Activated naive CD4-positive, alpha-beta T cell treated with anti-CD3 and anti-CD28 coated beads, Interleukin-2, amount 50 U/mL, for 72 hours (primary cell): ENCODE results near the gene MTNR1A. TPM values are rescaled to one million over a fixed set of nuclear protein-coding genes. Genes with fewer than 3 reads are reported as not detected.

Source experiments
- ATAC-seq, 2 donors: fragments of 150-1000 bp; cut with Tn5 transposase; 2 replicates each; pipeline ENCODE4 v1.10.0; 2021; ENCODE audit warnings: mild to moderate bottlenecking in 2 of 2, moderate library complexity in 2 of 2
- DNase-seq, 2 donors: peaks; one replicate each; pipeline ENCODE4 v3.0.0; 2021 to 2022; ENCODE audit warnings: low spot score in 2 of 2
- H3K27ac Mint-ChIP-seq, 2 donors: one replicate each; pipeline ENCODE4 v1.8.0; 2022; ENCODE audit warnings: mild to moderate bottlenecking in 2 of 2, mixed read lengths in 2 of 2
- H3K36me3 Mint-ChIP-seq, 2 donors: one replicate each; pipeline ENCODE4 v1.8.0; 2022; ENCODE audit warnings: mixed read lengths in 2 of 2
- H3K9me3 Mint-ChIP-seq, 2 donors: one replicate each; pipeline ENCODE4 v1.8.0; 2022; ENCODE audit warnings: mixed read lengths in 2 of 2
- total RNA-seq, 2 donors: library from RNA; stranded (reverse); gene quantifications; one replicate each; pipeline ENCODE4 v1.2.3, GENCODE V29; 2022

The MTNR1A gene
- total RNA-seq, 2 donors from 2014 or later: not detected

DNA sequence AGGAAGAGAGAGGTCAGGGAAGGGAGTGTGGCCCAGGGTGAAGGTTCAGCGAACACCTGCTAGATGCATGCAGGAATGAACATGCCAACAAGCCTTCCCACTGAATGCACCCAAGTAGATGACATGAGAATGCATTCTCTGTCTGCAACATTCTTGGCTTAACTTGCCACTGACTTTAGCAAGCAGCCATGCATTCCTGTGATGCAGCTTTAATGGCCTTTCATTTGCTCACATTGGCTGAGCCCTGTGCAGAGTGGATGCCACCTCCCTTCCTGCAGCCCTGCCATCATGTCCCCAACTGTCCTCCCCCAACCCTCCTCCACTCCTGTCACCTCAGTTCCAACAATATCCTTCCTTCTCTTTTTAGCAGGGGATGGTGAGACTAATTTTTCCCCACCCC lies 25.3 kb upstream of the MTNR1A start:
- no peaks in the 10 kb centered on the region for H3K36me3 Mint-ChIP-seq
- ATAC-seq (no peak), DNase-seq (no peak)
- H3K27ac Mint-ChIP-seq: no peak overlapping the region
- peaks cover 5% of the 10 kb centered on the region in 2 donors for H3K9me3 Mint-ChIP-seq

GRCh38 chr4:186570193-186570996 lies 15.0 kb upstream of the MTNR1A start:
- Mint-ChIP-seq H3K9me3 (peaks cover 0 to 4% of the 10 kb centered on the region in 2 donors), H3K36me3 (no peaks in the 10 kb centered on the region), H3K27ac (no peak overlapping the region)
- DNase-seq (no peak), ATAC-seq (no peak)

DNA sequence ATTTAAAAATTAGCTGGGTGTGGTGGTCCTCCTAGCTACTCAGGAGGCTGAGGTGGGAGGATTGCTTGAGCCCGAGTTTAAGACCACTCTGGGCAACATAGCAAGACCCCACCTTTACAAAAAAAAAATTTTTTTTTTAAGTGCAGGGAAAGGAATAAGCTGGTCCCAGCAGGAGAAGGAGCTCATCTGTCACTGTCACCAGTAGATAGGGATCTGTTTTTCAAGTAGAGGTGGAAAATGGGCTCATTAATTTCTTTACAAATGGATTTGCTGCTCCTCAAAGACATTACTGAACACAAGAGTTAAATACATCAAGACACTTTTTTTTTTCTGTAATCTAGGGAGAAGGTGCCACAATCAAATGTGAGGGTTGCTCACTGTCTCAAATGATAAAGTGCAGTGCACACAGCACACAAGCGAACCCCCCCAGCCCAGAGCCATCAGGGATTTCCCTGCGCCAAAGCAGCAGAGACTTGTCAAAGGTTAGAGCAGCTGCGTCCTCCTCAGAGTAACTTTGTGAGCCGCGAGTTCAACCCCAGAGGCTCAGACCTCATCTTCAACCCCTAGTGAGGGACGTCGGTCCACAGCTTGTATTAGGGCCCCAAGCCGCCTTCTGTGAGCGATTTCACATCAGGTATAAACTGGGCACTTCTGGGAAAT lies 14.3 kb upstream of the MTNR1A start:
- DNase-seq: no peak
- Mint-ChIP-seq H3K36me3 (no peaks in the 10 kb centered on the region), H3K27ac (no peak overlapping the region), H3K9me3 (peaks cover 0 to 4% of the 10 kb centered on the region in 2 donors)
- no peak for ATAC-seq

GRCh38 chr4:186566068-186566467 lies 10.7 kb upstream of the MTNR1A start:
- ATAC-seq: no peak
- no peak for DNase-seq
- H3K9me3 Mint-ChIP-seq: peaks cover 4 to 5% of the 10 kb centered on the region in 2 donors
- H3K36me3 Mint-ChIP-seq: no peaks in the 10 kb centered on the region
- no peak overlapping the region for H3K27ac Mint-ChIP-seq

GRCh38 chr4:186563761-186564160 lies 8.4 kb upstream of the MTNR1A start:
- DNase-seq (no peak), ATAC-seq (no peak)
- H3K9me3 Mint-ChIP-seq: peaks cover 5 to 6% of the 10 kb centered on the region in 2 donors
- H3K27ac Mint-ChIP-seq: no peak overlapping the region
- H3K36me3 Mint-ChIP-seq: no peaks in the 10 kb centered on the region

DNA sequence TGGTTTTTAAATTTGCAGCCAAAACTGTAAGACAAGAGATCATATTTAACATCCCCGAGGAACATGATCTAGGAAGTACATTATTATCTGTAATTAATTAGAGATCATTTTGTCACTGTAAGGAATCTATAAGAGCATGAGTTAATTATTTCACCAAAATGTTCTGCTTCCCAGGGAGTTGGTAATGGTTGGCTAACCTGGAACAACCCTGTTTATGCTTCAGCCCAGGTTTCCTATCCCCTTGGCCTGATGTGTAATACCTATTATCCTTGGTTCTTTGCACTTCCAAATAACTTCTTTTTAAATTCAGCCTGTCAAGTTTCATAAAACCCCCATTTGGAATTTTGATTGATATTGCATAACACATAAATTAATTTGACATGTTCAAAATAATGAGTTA lies 6.4 kb upstream of the MTNR1A start:
- Mint-ChIP-seq H3K36me3 (no peaks in the 10 kb centered on the region), H3K27ac (no peak overlapping the region), H3K9me3 (peaks cover 5 to 6% of the 10 kb centered on the region in 2 donors)
- no peak for ATAC-seq
- no peak for DNase-seq

- Mint-ChIP-seq H3K27ac (no peak overlapping the region), H3K36me3 (peaks cover 4% of the 10 kb centered on the region in 2 donors), H3K9me3 (peaks cover 5 to 6% of the 10 kb centered on the region in 2 donors)
- ATAC-seq (no peak), DNase-seq (no peak)
These were observed 5.3 kb upstream of the MTNR1A start for GRCh38 chr4:186560647-186561046.

GRCh38 chr4:186557486-186557885 lies 2.1 kb upstream of the MTNR1A start:
- Mint-ChIP-seq H3K9me3 (peaks cover 2 to 6% of the 10 kb centered on the region in 2 donors), H3K36me3 (peaks cover 5% of the 10 kb centered on the region in 2 donors), H3K27ac (no peak overlapping the region)
- no peak for ATAC-seq
- DNase-seq: no peak

DNA sequence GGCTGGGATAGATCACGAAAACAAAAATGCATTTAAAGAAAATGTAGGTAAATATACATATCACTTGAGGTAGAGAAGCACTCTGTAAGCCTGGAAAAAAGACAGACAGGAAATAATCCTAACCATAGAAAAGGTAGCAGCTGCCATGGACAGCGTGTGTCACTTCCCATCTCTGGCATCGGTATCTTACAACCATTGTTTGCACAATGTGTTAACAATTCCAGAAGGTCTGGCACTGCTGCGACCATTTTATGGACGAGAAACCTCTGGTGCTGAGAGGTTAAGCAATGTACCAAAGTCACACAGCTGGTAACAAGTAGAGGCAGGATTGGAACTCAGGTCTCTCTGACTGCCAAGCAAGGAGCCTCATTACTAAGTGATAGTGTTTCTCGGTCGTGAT lies 1.7 kb upstream of the MTNR1A start:
- peaks cover 5% of the 10 kb centered on the region in 2 donors for H3K36me3 Mint-ChIP-seq
- DNase-seq: no peak
- H3K9me3 Mint-ChIP-seq: peaks cover 0 to 6% of the 10 kb centered on the region in 2 donors
- ATAC-seq: no peak
- no peak overlapping the region for H3K27ac Mint-ChIP-seq

DNA sequence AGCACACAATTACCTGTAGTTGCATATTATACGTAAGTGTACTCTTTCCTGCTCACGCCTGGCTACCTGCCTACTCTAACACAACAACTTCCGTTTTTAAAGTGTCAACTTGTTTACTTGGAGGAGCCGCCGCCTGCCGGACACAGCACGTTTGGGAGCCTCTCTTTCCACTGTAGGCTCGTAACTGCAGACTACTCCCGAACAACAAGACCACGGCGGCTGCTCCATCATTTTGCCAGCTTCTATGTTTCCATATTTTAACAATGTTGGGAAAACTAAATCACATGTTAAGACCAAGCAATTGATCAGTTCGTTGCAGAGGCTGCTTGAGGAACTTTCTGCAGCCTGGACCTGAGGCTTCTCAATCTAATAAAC lies 841 bp downstream of the MTNR1A start:
- no peak for ATAC-seq
- no peaks in the 10 kb centered on the region for H3K9me3 Mint-ChIP-seq
- H3K36me3 Mint-ChIP-seq: peaks cover 5% of the 10 kb centered on the region in 2 donors
- no peak overlapping the region for H3K27ac Mint-ChIP-seq
- no peak for DNase-seq

GRCh38 chr4:186553717-186554116 lies 1.6 kb downstream of the MTNR1A start:
- DNase-seq (no peak), ATAC-seq (no peak)
- Mint-ChIP-seq H3K27ac (no peak overlapping the region), H3K9me3 (no peaks in the 10 kb centered on the region), H3K36me3 (peaks cover 5% of the 10 kb centered on the region in 2 donors)

GRCh38 chr4:186551849-186552248 lies 3.5 kb downstream of the MTNR1A start:
- ATAC-seq (no peak), DNase-seq (no peak)
- Mint-ChIP-seq H3K27ac (no peak overlapping the region), H3K9me3 (peaks cover 6 to 7% of the 10 kb centered on the region in 2 donors), H3K36me3 (peaks cover 11% of the 10 kb centered on the region in 2 donors)

DNA sequence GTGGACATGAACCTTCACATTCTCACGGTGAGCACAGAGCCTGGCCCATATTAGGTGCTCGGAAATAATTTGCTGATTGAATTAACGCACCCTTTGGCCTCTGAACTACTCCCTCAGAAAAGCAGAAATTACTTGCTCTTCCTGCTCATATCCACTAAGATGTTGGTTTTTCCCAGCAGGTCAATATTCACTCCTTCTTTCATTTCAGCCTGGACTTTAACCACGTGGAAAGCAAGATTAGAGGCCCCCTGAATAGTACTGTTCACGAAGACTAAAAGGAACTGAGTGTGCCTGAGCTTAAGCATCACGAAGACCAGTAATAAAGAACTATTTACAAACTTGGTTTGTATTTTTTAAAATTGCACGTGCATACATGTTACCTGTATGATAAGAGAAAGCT lies 9.9 kb downstream of the MTNR1A start:
- no peak overlapping the region for H3K27ac Mint-ChIP-seq
- peaks cover 6% of the 10 kb centered on the region in 2 donors for H3K36me3 Mint-ChIP-seq
- ATAC-seq (no peak), DNase-seq (no peak)
- H3K9me3 Mint-ChIP-seq: peaks cover 11 to 17% of the 10 kb centered on the region in 2 donors

DNA sequence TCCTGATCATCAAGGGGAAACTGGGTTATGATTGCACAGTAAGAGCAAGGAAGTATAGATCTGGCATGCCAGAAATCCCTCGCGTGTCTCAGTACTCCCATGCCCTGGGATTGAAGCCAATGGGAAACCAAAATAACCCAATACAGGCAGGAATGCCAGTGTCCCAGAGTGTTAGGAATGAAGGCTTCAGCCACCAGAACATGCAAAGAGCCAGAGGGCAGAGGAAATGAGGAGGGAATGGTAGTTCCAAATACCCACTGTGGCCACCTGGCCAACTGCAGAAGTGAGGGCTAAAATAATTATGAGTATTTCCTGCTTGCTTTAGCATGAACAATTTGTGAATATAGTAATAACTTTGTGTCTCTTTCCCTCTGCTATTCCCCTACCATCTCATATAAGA lies 12.2 kb downstream of the MTNR1A start:
- DNase-seq (no peak), ATAC-seq (no peak)
- Mint-ChIP-seq H3K9me3 (peaks cover 17 to 22% of the 10 kb centered on the region in 2 donors), H3K27ac (no peak overlapping the region), H3K36me3 (peaks cover 6 to 16% of the 10 kb centered on the region in 2 donors)

DNA sequence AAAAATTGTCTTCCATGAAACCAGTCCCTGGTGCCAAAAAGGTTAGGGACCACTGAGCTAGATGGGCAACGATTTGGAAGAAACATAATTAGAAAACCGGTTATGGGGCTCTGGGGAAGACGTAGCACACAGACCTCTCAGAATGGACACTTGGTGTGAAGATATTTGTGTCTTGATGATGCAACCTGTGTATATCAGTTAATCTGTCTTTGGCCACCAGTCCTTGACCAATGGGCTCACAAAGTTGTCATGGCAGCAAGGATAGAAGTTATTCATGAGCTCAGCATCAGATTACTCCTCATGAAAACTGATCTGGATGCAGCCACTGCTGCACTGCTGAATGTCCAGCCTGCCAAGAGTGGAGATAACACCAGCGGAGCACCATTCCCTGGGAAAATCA lies 13.6 kb downstream of the MTNR1A start:
- Mint-ChIP-seq H3K27ac (no peak overlapping the region), H3K9me3 (peaks cover 16 to 18% of the 10 kb centered on the region in 2 donors), H3K36me3 (peaks cover 0 to 11% of the 10 kb centered on the region in 2 donors)
- no peak for DNase-seq
- no peak for ATAC-seq

GRCh38 chr4:186537843-186538521 lies 17.4 kb downstream of the MTNR1A start:
- no peak for DNase-seq
- Mint-ChIP-seq H3K27ac (no peak overlapping the region), H3K9me3 (peaks cover 5 to 22% of the 10 kb centered on the region in 2 donors), H3K36me3 (peaks cover 0 to 11% of the 10 kb centered on the region in 2 donors)
- no peak for ATAC-seq

GRCh38 chr4:186536285-186536684 lies 19.1 kb downstream of the MTNR1A start:
- H3K27ac Mint-ChIP-seq: no peak overlapping the region
- no peak for ATAC-seq
- DNase-seq: no peak
- H3K36me3 Mint-ChIP-seq: peaks cover 0 to 11% of the 10 kb centered on the region in 2 donors
- H3K9me3 Mint-ChIP-seq: peaks cover 5 to 22% of the 10 kb centered on the region in 2 donors
